Activated CD8-positive, alpha-beta T cell treated with anti-CD3 and anti-CD28 coated beads, Interleukin-2, amount 10 ng/mL, durations not matched to agents 7 days and 5 days (primary cell): ENCODE results near the gene RPRM. TPM values are rescaled to one million over a fixed set of nuclear protein-coding genes. Genes with fewer than 3 reads are reported as not detected.
"Not testable (repeated sequence)": the region's sequence is repeated elsewhere in the genome, so short reads cannot be mapped to it uniquely, and the experiment has no call there.

Experiments
- ATAC-seq: fragments of 150-1000 bp; cut with Tn5 transposase; one replicate; pipeline ENCODE4 v1.10.0; 2021; ENCODE audit warnings: moderate library complexity
- CTCF ChIA-PET: fragments of 350-600 bp; sonication (Branson Sonifier 250); formaldehyde crosslinking; loops from one replicate; lab custom pipeline; 2021; ENCODE audit warnings: antibody characterized with exemption; lab: Charles Lee
- POLR2A ChIA-PET: fragments of 350-600 bp; sonication (Branson Sonifier 250); formaldehyde crosslinking; loops from one replicate; lab custom pipeline; 2021; ENCODE audit warnings: antibody characterized with exemption; lab: Charles Lee
- DNase-seq: peaks from one replicate; pipeline ENCODE4 v3.0.0-alpha.2; 2020
- H3K27ac Mint-ChIP-seq: one replicate; pipeline ENCODE4 v1.8.0; 2021; ENCODE audit warnings: mild to moderate bottlenecking, mixed read lengths
- H3K27me3 Mint-ChIP-seq: one replicate; pipeline ENCODE4 v1.8.0; 2021; ENCODE audit warnings: low read depth, mixed read lengths
- H3K36me3 Mint-ChIP-seq: one replicate; pipeline ENCODE4 v1.8.0; 2021; ENCODE audit warnings: low read depth, mixed read lengths
- H3K4me1 Mint-ChIP-seq: one replicate; pipeline ENCODE4 v1.8.0; 2021; ENCODE audit warnings: low read depth, mixed read lengths
- H3K4me3 Mint-ChIP-seq: one replicate; pipeline ENCODE4 v1.8.0; 2021; ENCODE audit warnings: mild to moderate bottlenecking, mixed read lengths
- H3K9me3 Mint-ChIP-seq: one replicate; pipeline ENCODE4 v1.8.0; 2022; ENCODE audit warnings: mixed read lengths; ENCODE audit not compliant: insufficient read depth
- total RNA-seq, 2 experiments: library from RNA; stranded (reverse); gene quantifications; one replicate each; pipeline ENCODE4 v1.2.3, GENCODE V29; 2021

RPRM gene
- total RNA-seq, 2 experiments from 2014 or later = 0.16 to 0.24 TPM

DNA sequence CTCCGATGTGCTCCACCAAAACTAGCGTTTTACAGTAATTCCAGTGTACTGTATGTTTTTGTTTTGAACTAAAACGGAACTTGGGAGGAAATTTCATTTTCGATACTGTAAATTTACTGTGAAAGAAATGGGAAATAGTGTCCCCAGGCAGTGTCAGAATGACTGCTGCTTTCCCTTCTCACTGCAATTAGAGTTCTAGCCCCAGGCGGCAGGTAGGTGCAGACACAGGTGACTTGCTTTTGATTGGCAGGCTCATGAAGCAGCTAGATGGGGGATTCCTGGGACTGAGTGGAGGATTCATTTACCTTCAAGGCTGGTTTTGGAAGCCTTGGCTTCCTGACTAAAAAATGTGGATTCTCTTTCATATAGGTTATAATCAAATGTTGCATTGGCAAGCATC lies 27.0 kb downstream of the RPRM start:
- DNase-seq = no peak
- H3K27ac Mint-ChIP-seq = no peak overlapping the region
- POLR2A ChIA-PET = no interaction called here
- no peaks in the 10 kb centered on the region for H3K4me1 Mint-ChIP-seq
- H3K9me3 Mint-ChIP-seq = no peaks in the 10 kb centered on the region
- H3K36me3 Mint-ChIP-seq = no peaks in the 10 kb centered on the region
- no peak overlapping the region for H3K4me3 Mint-ChIP-seq
- no peaks in the 10 kb centered on the region for H3K27me3 Mint-ChIP-seq
- ATAC-seq = no peak
- CTCF ChIA-PET = no interaction called here

- POLR2A ChIA-PET = no interaction called here
- Mint-ChIP-seq H3K27ac (no peak overlapping the region), H3K4me1 (no peaks in the 10 kb centered on the region)
Observed at GRCh38 chr2:153443106-153443505, 35.5 kb downstream of the RPRM start.

GRCh38 chr2:153442616-153443015 lies 35.9 kb downstream of the RPRM start:
- H3K27me3 Mint-ChIP-seq = not testable (repeated sequence)

More at GRCh38 chr2:153443106-153443505, 35.5 kb downstream of the RPRM start:
- Mint-ChIP-seq H3K27me3 (no peaks in the 10 kb centered on the region), H3K4me3 (no peak overlapping the region), H3K9me3 (peaks cover 5% of the 10 kb centered on the region), H3K36me3 (no peaks in the 10 kb centered on the region)
- DNase-seq (no peak), ATAC-seq (no peak)
- CTCF ChIA-PET = no interaction called here

GRCh38 chr2:153440090-153440489 lies 38.5 kb downstream of the RPRM start:
- H3K36me3 Mint-ChIP-seq, DNase-seq, H3K27me3 Mint-ChIP-seq, H3K27ac Mint-ChIP-seq, H3K4me1 Mint-ChIP-seq, ATAC-seq, H3K4me3 Mint-ChIP-seq, H3K9me3 Mint-ChIP-seq, CTCF ChIA-PET, POLR2A ChIA-PET: not testable (repeated sequence)

More at GRCh38 chr2:153442616-153443015, 35.9 kb downstream of the RPRM start:
- DNase-seq, ATAC-seq, H3K4me1 Mint-ChIP-seq, H3K27ac Mint-ChIP-seq, H3K4me3 Mint-ChIP-seq, POLR2A ChIA-PET, H3K36me3 Mint-ChIP-seq, CTCF ChIA-PET, H3K9me3 Mint-ChIP-seq: not testable (repeated sequence)

DNA sequence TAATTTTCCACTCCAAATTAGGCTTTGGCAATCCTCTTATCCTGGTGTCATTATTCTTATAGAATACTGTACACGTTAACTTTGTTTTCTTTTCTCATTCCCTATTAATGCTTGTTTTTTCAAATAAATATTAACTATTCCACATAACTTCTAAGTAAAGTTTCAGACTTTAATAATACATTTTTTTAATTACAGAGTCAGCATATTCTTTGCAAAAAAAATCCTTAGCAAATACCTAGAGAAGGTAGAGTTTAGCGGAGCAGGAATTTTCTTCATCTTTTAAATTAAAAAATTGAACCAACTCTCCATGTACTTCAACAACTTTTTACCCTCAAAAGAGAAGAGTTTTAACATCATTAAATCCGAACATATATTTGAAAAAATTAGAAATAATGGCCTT lies 45.2 kb downstream of the RPRM start:
- no peaks in the 10 kb centered on the region for H3K4me1 Mint-ChIP-seq
- POLR2A ChIA-PET = no interaction called here
- CTCF ChIA-PET = no interaction called here

DNA sequence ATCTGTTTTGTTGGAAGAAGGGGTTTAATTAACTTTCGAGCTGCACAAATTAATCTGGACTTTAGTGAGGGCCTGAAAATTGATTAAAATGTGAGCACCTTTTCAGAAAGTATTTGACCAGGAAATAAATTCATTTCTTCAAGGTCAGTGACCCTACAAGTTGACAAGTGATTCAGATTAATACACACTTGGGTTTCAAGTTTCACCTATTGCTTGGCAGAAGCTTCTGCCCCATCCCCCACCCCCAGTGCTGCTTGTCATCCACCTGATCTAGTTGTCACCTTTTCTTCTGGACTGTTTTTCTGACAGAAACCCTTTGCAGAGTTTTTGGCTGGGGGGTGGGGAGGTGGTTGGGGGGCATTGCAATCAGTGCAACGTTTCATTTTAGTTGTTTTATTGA lies 46.2 kb downstream of the RPRM start:
- POLR2A ChIA-PET = no interaction called here
- no peaks in the 10 kb centered on the region for H3K27me3 Mint-ChIP-seq
- CTCF ChIA-PET = no interaction called here
- no peaks in the 10 kb centered on the region for H3K36me3 Mint-ChIP-seq
- DNase-seq (no peak), ATAC-seq (no peak)
- no peak overlapping the region for H3K4me3 Mint-ChIP-seq
- H3K4me1 Mint-ChIP-seq = no peaks in the 10 kb centered on the region
- no peak overlapping the region for H3K27ac Mint-ChIP-seq
- H3K9me3 Mint-ChIP-seq = no peaks in the 10 kb centered on the region

More for the DNA sequence above, 45.2 kb downstream of the RPRM start:
- H3K36me3 Mint-ChIP-seq = no peaks in the 10 kb centered on the region
- ATAC-seq (no peak), DNase-seq (no peak)
- no peaks in the 10 kb centered on the region for H3K27me3 Mint-ChIP-seq
- no peaks in the 10 kb centered on the region for H3K9me3 Mint-ChIP-seq
- no peak overlapping the region for H3K27ac Mint-ChIP-seq
- no peak overlapping the region for H3K4me3 Mint-ChIP-seq

GRCh38 chr2:153431114-153431513 lies 47.4 kb downstream of the RPRM start:
- H3K27ac Mint-ChIP-seq = no peak overlapping the region
- no peaks in the 10 kb centered on the region for H3K27me3 Mint-ChIP-seq
- no peaks in the 10 kb centered on the region for H3K4me1 Mint-ChIP-seq
- H3K36me3 Mint-ChIP-seq = no peaks in the 10 kb centered on the region
- ChIA-PET CTCF (no interaction called here), POLR2A (no interaction called here)
- DNase-seq (no peak), ATAC-seq (no peak)
- no peak overlapping the region for H3K4me3 Mint-ChIP-seq
- no peaks in the 10 kb centered on the region for H3K9me3 Mint-ChIP-seq
